SU-DHL-6 (cell line): ENCODE results near the gene HYLS1.

Experiments used
- CTCF ChIP-seq: fragments of 200-600 bp; sonication (generic); IDR thresholded peaks from one replicate; pipeline ENCODE4 v1.5.1; 2017; ENCODE audit warnings: antibody characterized with exemption, mild to moderate bottlenecking, low read length, moderate library complexity; ENCODE audit not compliant: insufficient read depth, poor library complexity, severe bottlenecking
- EZH2phosphoT487 ChIP-seq: fragments of 200-600 bp; sonication (generic), shearing (Covaris generic); conservative IDR thresholded peaks from 2 replicates; pipeline ENCODE4 v1.6.1; 2018; ENCODE audit warnings: mild to moderate bottlenecking, antibody characterized with exemption, low read length, moderate library complexity, mixed read lengths

- TF ChIP-seq CTCF: no peak
- TF ChIP-seq EZH2phosphoT487: no peak
Observed at GRCh38 chr11:125892994-125893393, 5.5 kb downstream of the HYLS1 start.
